ENCODE measurements around the gene PTP4A1.

PTP4A1 gene

GRCh38 chr6:63558278-63558677 is 14.0 kb upstream of the PTP4A1 start:
- DNase-seq: no peak

- no peak for DNase-seq
These were observed 11.4 kb upstream of the PTP4A1 start for GRCh38 chr6:63560801-63561287.

- DNase-seq: no peak
These were observed 11.0 kb upstream of the PTP4A1 start for GRCh38 chr6:63561288-63561687.

GRCh38 chr6:63563235-63563634 is 9.0 kb upstream of the PTP4A1 start:
- no peak for DNase-seq

- no peak for DNase-seq
These were observed 7.1 kb upstream of the PTP4A1 start for GRCh38 chr6:63565058-63565726.

GRCh38 chr6:63565727-63566596 is 6.3 kb upstream of the PTP4A1 start:
- no peak for DNase-seq

GRCh38 chr6:63567966-63568365 is 4.3 kb upstream of the PTP4A1 start:
- DNase-seq: no peak

- DNase-seq: peak; percentile 57
These were observed 778 bp upstream of the PTP4A1 start for GRCh38 chr6:63571361-63572043.

GRCh38 chr6:63572747-63573075 is 431 bp downstream of the PTP4A1 start:
- no peak for DNase-seq

GRCh38 chr6:63573076-63573898 is 1.0 kb downstream of the PTP4A1 start:
- DNase-seq: peak; percentile 75

- peak; percentile 53 for DNase-seq
These were observed 1.7 kb downstream of the PTP4A1 start for GRCh38 chr6:63573899-63574553.

- no peak for DNase-seq
These were observed 2.2 kb downstream of the PTP4A1 start for GRCh38 chr6:63574554-63574900.

GRCh38 chr6:63576147-63576772 is 4.0 kb downstream of the PTP4A1 start:
- DNase-seq: no peak

- no peak for DNase-seq
These were observed 4.9 kb downstream of the PTP4A1 start for GRCh38 chr6:63576985-63577712.

- DNase-seq: no peak
These were observed 6.5 kb downstream of the PTP4A1 start for GRCh38 chr6:63578757-63579156.

GRCh38 chr6:63579937-63580703 is 7.8 kb downstream of the PTP4A1 start:
- DNase-seq: no peak

GRCh38 chr6:63580704-63580961 is 8.4 kb downstream of the PTP4A1 start:
- DNase-seq: no peak

GRCh38 chr6:63581355-63582013 is 9.2 kb downstream of the PTP4A1 start:
- DNase-seq: no peak

- DNase-seq: no peak
These were observed 10.4 kb downstream of the PTP4A1 start for GRCh38 chr6:63582579-63583231.

GRCh38 chr6:63584125-63584514 is 11.8 kb downstream of the PTP4A1 start:
- no peak for DNase-seq

Measured in stimulated activated CD8-positive, alpha-beta memory T cell treated with anti-CD3 and anti-CD28 coated beads, Interleukin-4, amount 100 ng/mL, for 48 hours (primary cell).